ENCODE measurements around the gene CPA5. TPM values are rescaled to one million over a fixed set of nuclear protein-coding genes. Genes with fewer than 3 reads are reported as not detected.
A peak's percentile ranks its signal among the peaks of the same experiment; 100 is the strongest.

Gene CPA5
- total RNA-seq, 1 donor = not detected

- DNase-seq (ENCODE audit: low read depth) = no peak
- no peak for TF ChIP-seq CTCF (IDR thresholded peaks at IDR 0.05; ENCODE audit: insufficient read depth, low read depth, low read length)
- no peak overlapping the region for H3K4me3 ChIP-seq (ENCODE audit: low read depth, low read length)
Observed at GRCh38 chr7:130358471-130358870, 13.9 kb downstream of the CPA5 start.

GRCh38 chr7:130359276-130359857, 14.8 kb downstream of the CPA5 start:
- no peak overlapping the region for H3K4me3 ChIP-seq (ENCODE audit: low read depth, low read length)

GRCh38 chr7:130360518-130360917, 15.9 kb downstream of the CPA5 start:
- TF ChIP-seq CTCF (IDR thresholded peaks at IDR 0.05; ENCODE audit: insufficient read depth, low read depth, low read length) = no peak
- DNase-seq (ENCODE audit: low read depth) = no peak
- H3K4me3 ChIP-seq (ENCODE audit: low read depth, low read length) = no peak overlapping the region

More at GRCh38 chr7:130359276-130359857, 14.8 kb downstream of the CPA5 start:
- TF ChIP-seq CTCF (IDR thresholded peaks at IDR 0.05; ENCODE audit: insufficient read depth, low read depth, low read length) = no peak
- no peak for DNase-seq (ENCODE audit: low read depth)

- TF ChIP-seq CTCF (IDR thresholded peaks at IDR 0.05; ENCODE audit: insufficient read depth, low read depth, low read length) = no peak
- no peak overlapping the region for H3K4me3 ChIP-seq (ENCODE audit: low read depth, low read length)
- no peak for DNase-seq (ENCODE audit: low read depth)
Observed at GRCh38 chr7:130361681-130362080, 17.1 kb downstream of the CPA5 start.

GRCh38 chr7:130362251-130362816, 17.7 kb downstream of the CPA5 start:
- H3K4me3 ChIP-seq (ENCODE audit: low read depth, low read length) = no peak overlapping the region
- TF ChIP-seq CTCF (IDR thresholded peaks at IDR 0.05; ENCODE audit: insufficient read depth, low read depth, low read length) = no peak
- DNase-seq (ENCODE audit: low read depth) = no peak

- no peak for TF ChIP-seq CTCF (IDR thresholded peaks at IDR 0.05; ENCODE audit: insufficient read depth, low read depth, low read length)
- peak; percentile 92 for DNase-seq (ENCODE audit: low read depth)
- H3K4me3 ChIP-seq (ENCODE audit: low read depth, low read length) = no peak overlapping the region
Observed at GRCh38 chr7:130363026-130363847, 18.6 kb downstream of the CPA5 start.
